Embryonic facial prominence (tissue), 1 donor: ENCODE measurements around the gene CRKL.
"Not testable (repeated sequence)": the region's sequence is repeated elsewhere in the genome, so short reads cannot be mapped to it uniquely, and the experiment has no call there.

Experiments used
- DNase-seq: peaks from one replicate; pipeline ENCODE4 v3.0.0-alpha.2; 2016; ENCODE audit errors: extremely low spot score

CRKL gene

GRCh38 chr22:20901093-20902033 lies 15.8 kb upstream of the CRKL start:
- DNase-seq: not testable (repeated sequence)

DNA sequence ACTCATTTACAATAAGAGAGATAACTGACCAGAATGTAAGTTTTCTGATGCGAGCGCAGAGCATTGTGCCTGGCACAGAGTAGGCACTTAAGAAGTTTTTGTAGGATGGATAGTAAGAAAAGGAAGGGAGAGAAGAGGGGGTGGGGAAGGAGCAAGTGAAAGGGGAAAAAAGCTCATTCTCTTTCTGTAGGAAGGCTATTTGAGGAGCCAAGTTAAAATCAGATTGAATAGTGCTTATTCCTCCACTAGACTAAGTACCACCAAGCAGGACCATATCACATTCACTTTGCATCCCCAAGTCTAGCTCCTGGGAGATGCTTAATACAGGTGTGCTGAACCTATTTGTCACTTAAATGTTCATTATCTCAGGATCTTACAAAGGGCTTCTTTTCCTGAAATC lies 14.1 kb upstream of the CRKL start:
- no peak for DNase-seq

- DNase-seq: no peak
Observed at GRCh38 chr22:20904008-20904979, 12.9 kb upstream of the CRKL start.

GRCh38 chr22:20904980-20905355 lies 12.2 kb upstream of the CRKL start:
- DNase-seq: no peak

GRCh38 chr22:20905415-20906386 lies 11.5 kb upstream of the CRKL start:
- DNase-seq: no peak

GRCh38 chr22:20906387-20906767 lies 10.8 kb upstream of the CRKL start:
- DNase-seq: no peak

DNA sequence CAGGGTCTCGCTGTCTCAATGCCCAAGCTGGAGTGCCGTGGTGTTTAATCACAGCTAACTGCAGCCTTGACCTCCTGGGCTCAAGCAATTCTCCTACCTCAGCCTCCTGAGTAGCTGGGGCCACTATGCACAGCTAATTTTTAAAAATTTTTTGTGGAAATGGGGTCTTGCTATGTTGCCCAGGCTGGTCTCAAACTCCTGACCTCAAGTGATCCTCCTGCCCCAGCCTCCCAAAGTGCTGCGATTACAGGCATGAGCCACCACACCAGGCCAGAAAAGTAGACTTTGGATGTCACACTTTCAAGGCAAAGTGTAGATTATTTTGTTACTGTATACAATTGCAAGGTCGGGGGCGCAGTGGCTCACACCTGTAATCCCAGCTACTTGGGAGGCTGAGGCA lies 8.5 kb upstream of the CRKL start:
- DNase-seq: not testable (repeated sequence)

- no peak for DNase-seq
Observed at GRCh38 chr22:20909543-20910303, 7.5 kb upstream of the CRKL start.

DNA sequence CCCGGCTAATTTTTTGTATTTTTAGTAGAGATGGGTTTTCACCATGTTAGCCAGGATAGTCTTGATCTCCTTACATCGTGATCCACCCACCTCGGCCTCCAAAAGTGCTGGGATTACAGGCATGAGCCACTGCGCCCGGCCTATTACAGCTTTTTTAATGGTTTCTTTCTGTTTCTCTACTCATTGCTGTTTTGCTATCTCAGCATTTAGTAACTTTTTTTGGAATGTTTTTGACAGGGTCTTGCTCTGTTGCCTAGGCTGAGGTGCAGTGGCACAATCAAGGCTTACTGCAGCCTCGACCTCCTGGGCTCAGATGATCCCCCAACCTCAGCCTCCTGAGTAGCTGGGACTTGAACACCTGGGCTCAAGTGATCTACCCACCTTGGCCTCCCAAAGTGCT lies 4.7 kb upstream of the CRKL start:
- DNase-seq: no peak

- DNase-seq: no peak
Observed at GRCh38 chr22:20918663-20919218, 1.5 kb downstream of the CRKL start.

- no peak for DNase-seq
Observed at GRCh38 chr22:20919718-20920117, 2.5 kb downstream of the CRKL start.

GRCh38 chr22:20920881-20921203 lies 3.6 kb downstream of the CRKL start:
- no peak for DNase-seq

DNA sequence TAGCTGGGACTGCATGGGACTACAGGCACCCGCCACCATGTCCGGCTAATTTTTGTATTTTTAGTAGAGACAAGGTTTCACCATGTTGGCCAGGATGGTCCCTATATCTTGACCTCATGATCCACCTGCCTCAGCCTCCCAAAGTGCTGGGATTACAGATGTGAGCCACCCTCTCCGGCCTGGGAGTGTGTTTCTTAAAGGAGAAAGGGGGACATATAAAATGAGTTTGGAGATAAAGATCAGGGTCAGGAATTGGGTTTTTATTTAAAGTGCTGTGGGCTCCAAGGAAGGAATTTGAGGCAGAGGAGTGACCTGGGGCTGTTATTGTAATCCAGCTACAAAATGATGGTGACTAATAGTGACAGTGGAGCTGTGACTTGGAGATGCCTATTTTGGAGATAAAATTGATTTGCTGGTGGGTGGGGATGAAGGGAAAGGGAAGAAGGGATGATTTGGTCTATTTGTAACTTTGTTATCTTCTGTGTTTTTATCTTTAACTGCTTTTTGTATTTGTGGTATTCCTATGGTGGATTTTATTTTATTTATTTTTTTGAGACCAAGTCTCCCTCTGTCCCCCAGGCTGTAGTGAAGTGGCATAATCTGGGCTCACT lies 5.0 kb downstream of the CRKL start:
- DNase-seq: no peak

DNA sequence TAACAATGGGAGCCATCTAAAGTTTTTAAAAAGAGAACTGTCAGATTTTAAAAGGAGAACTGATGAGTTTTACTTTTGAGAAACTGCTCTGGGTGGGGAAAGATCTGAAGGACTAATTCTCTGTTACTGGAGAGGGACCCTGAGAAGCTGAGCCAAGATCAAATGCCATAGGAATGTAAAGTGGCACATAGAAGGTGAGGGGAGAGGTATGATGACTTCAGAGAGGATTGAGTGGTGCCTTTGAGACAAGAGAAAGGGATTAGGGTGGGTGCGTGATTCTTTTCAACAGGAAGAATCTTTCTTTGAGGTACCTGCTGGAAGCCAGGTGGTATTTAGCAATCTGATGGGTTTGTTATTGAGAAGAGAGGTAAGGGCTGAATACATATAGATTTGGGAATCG lies 9.0 kb downstream of the CRKL start:
- DNase-seq: no peak

DNA sequence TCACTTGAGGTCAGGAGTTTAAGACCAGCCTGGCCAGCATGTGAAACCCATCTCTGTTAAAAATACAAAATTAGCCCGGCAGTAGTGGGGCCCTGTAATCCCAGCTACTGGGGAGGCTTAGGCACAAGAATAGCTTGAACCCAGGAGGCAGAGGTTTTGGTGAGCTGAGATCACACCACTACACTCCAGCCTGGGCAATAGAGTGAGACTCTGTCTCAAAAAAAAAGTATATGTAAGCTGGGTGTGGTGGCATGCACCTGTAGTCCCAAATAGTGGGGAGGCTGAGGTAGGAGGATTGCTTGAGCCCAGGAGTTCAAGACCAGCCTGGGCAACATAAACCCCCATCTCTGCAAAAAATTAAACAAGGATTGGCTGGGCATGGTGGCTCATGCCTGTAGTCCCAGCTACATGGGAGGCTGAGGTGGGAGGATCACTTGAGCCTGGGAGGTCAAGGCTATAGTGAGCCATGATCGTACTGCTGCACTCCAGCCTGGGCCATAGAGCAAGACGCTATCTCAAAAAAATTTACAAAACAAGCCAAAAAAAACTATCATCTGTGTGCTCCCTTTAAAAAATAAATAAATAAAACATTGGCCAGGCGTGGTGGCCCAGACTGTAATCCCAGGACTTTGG lies 10.8 kb downstream of the CRKL start:
- DNase-seq: no peak

- no peak for DNase-seq
Observed at GRCh38 chr22:20928573-20928967, 11.4 kb downstream of the CRKL start.

- no peak for DNase-seq
Observed at GRCh38 chr22:20930004-20930403, 12.8 kb downstream of the CRKL start.

- not testable (repeated sequence) for DNase-seq
Observed at GRCh38 chr22:20930435-20930834, 13.2 kb downstream of the CRKL start.

DNA sequence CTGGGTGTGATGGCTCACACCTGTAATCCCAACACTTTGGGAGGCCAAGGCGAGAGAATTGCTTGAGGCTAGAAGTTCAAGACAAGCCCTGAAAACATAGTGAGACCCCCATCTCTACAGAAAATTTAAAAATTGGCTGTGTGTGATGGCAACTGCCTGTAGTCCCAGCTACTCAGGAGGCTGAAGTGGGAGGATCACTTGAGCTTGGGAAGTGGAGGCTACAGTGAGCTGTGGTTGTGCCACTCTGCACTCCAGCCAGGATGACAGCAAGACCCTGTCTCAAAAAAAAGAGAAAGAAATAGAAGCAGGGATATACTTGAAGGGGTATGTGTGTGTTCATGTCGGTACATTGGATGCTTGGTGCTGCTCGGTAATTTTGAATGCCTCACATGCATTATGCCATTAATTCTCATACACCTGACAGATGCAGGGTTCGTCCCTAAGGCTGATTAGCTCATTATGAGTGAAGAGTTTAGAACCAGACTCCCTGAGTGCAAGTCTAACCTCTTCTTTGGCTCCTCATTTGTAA lies 14.0 kb downstream of the CRKL start:
- no peak for DNase-seq
